Measurements from ENCODE around the gene HIF3A.

- no peak for TF ChIP-seq CTCF (conservative IDR thresholded peaks at IDR 0.05)
- no peak for TF ChIP-seq EZH2 (IDR thresholded peaks at IDR 0.05; ENCODE audit: low read depth)
Measured at GRCh38 chr19:46390866-46391265, 94.0 kb downstream of the HIF3A start.

Data from PC-9 (cell line).